ENCODE measurements around the gene MAT2A. TPM values are rescaled to one million over a fixed set of nuclear protein-coding genes. Genes with fewer than 3 reads are reported as not detected.

The MAT2A gene
- total and polyA plus RNA-seq, 9 of the 15 experiments (the other 6 are each of a cell fraction or from before 2014, with no cell fraction given) = 130 to 1,027 (median 240) TPM

DNA sequence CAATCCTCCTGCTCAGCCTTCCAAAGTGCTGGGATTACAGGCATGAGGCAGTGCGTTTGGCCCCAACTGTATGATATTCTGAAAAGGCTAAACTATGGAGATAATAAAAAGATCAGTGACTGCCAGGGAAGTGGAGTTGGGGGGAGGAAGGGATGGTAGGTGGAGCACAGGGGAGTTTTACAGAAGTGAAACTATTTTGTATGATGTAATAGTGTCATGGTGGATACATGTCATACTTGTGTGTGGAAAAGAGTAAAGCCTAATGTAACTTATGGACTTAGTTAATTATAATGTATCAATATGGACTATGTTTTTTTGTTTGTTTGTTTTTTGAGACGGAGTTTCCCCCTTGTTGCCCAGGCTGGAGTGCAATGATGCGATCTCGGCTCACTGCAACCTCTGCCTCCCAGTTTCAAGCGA is 25.2 kb downstream of the MAT2A start (continued):
- no peak for TF ChIP-seq CBFA2T2 (conservative IDR thresholded peaks at IDR 0.05)
- TF ChIP-seq LEF1 (IDR thresholded peaks at IDR 0.05) = peak; percentile 46; the same call in 1 of the 2 replicates
- TF ChIP-seq ARID1B (IDR thresholded peaks at IDR 0.05) = peak; percentile 44
- no peak for TF ChIP-seq RUNX1 (IDR thresholded peaks at IDR 0.05; ENCODE audit: low read depth)
- TF ChIP-seq ZFP36 (IDR thresholded peaks at IDR 0.05; ENCODE audit: low read depth, low read length, partially characterized antibody) = no peak
- TF ChIP-seq ZBED1 (IDR thresholded peaks at IDR 0.05) = no peak
- TF ChIP-seq ZNF76 (CRISPR knock-in tag; IDR thresholded peaks at IDR 0.05; ENCODE audit: borderline replicate concordance) = no peak
- no peak for TF ChIP-seq PHB (CRISPR knock-in tag; IDR thresholded peaks at IDR 0.05)
- TF ChIP-seq, protein P1, sequence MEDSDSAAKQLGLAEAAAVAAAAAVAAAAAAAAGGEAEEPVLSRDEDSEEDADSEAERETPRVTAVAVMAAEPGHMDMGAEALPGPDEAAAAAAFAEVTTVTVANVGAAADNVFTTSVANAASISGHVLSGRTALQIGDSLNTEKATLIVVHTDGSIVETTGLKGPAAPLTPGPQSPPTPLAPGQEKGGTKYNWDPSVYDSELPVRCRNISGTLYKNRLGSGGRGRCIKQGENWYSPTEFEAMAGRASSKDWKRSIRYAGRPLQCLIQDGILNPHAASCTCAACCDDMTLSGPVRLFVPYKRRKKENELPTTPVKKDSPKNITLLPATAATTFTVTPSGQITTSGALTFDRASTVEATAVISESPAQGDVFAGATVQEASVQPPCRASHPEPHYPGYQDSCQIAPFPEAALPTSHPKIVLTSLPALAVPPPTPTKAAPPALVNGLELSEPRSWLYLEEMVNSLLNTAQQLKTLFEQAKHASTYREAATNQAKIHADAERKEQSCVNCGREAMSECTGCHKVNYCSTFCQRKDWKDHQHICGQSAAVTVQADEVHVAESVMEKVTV (CRISPR knock-in tag; IDR thresholded peaks at IDR 0.05) = no peak
- TF ChIP-seq, protein P2, sequence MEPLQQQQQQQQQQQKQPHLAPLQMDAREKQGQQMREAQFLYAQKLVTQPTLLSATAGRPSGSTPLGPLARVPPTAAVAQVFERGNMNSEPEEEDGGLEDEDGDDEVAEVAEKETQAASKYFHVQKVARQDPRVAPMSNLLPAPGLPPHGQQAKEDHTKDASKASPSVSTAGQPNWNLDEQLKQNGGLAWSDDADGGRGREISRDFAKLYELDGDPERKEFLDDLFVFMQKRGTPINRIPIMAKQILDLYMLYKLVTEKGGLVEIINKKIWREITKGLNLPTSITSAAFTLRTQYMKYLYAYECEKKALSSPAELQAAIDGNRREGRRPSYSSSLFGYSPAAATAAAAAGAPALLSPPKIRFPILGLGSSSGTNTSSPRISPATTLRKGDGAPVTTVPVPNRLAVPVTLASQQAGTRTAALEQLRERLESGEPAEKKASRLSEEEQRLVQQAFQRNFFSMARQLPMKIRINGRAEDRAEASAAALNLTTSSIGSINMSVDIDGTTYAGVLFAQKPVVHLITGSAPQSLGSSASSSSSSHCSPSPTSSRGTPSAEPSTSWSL (CRISPR knock-in tag; IDR thresholded peaks at IDR 0.05; ENCODE audit: borderline replicate concordance) = no peak
- TF ChIP-seq PTTG1 (tag; IDR thresholded peaks at IDR 0.05; ENCODE audit: low read depth) = no peak
- no peak for TF ChIP-seq BHLHE40 (IDR thresholded peaks at IDR 0.05; ENCODE audit: low read length)
- TF ChIP-seq PRMT5 (CRISPR knock-in tag; IDR thresholded peaks at IDR 0.05) = no peak
- no peak for TF ChIP-seq NR4A1 (CRISPR knock-in tag; IDR thresholded peaks at IDR 0.05)
- peak; percentile 49; the same call in 1 of the 2 replicates for TF ChIP-seq NR4A1 (tag; IDR thresholded peaks at IDR 0.05)
- no peak for TF ChIP-seq THRAP3 (IDR thresholded peaks at IDR 0.05; ENCODE audit: borderline replicate concordance)
- no peak for TF ChIP-seq FOS (IDR thresholded peaks at IDR 0.05; ENCODE audit: extremely low read depth, insufficient read length)
- TF ChIP-seq JUND (IDR thresholded peaks at IDR 0.05; ENCODE audit: borderline replicate concordance, low read depth, low read length) = no peak
- peak; percentile 44; the same call in 1 of the 3 replicates for TF ChIP-seq JUND (tag; IDR thresholded peaks at IDR 0.05; ENCODE audit: borderline replicate concordance, low read depth, low read length)
- TF ChIP-seq MAFK (IDR thresholded peaks at IDR 0.05; ENCODE audit: low read length) = no peak
- TF ChIP-seq ETV5 (CRISPR knock-in tag; IDR thresholded peaks at IDR 0.05; ENCODE audit: low read depth) = no peak
- TF ChIP-seq KLF6 (CRISPR knock-in tag; IDR thresholded peaks at IDR 0.05; ENCODE audit: borderline replicate concordance) = no peak
- TF ChIP-seq, protein P3, sequence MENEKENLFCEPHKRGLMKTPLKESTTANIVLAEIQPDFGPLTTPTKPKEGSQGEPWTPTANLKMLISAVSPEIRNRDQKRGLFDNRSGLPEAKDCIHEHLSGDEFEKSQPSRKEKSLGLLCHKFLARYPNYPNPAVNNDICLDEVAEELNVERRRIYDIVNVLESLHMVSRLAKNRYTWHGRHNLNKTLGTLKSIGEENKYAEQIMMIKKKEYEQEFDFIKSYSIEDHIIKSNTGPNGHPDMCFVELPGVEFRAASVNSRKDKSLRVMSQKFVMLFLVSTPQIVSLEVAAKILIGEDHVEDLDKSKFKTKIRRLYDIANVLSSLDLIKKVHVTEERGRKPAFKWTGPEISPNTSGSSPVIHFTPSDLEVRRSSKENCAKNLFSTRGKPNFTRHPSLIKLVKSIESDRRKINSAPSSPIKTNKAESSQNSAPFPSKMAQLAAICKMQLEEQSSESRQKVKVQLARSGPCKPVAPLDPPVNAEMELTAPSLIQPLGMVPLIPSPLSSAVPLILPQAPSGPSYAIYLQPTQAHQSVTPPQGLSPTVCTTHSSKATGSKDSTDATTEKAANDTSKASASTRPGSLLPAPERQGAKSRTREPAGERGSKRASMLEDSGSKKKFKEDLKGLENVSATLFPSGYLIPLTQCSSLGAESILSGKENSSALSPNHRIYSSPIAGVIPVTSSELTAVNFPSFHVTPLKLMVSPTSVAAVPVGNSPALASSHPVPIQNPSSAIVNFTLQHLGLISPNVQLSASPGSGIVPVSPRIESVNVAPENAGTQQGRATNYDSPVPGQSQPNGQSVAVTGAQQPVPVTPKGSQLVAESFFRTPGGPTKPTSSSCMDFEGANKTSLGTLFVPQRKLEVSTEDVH (IDR thresholded peaks at IDR 0.05; ENCODE audit: low read depth, partially characterized antibody) = peak; percentile 32
- no peak for TF ChIP-seq ZNF217 (CRISPR knock-in tag; IDR thresholded peaks at IDR 0.05)
- no peak for TF ChIP-seq SMARCC2 (IDR thresholded peaks at IDR 0.05; ENCODE audit: low read depth)

Measured in K562 (cell line).